HEK293T (cell line): Measurements from ENCODE around the gene JPH2.

Experiments used
- CTCF ChIA-PET: fragments of 350-600 bp; formaldehyde crosslinking; extraction: SDS; loops from one replicate; lab custom pipeline; 2021; ENCODE audit warnings: antibody characterized with exemption, inconsistent platforms; lab: Yijun Ruan, JAX
- POLR2A ChIA-PET: fragments of 350-600 bp; formaldehyde crosslinking; extraction: SDS; loops from one replicate; lab custom pipeline; 2020; ENCODE audit warnings: antibody characterized with exemption, inconsistent platforms; lab: Yijun Ruan, JAX
- DNase-seq: peaks from one replicate; pipeline ENCODE4 v3.0.0; 2012; ENCODE audit warnings: mixed read lengths; ENCODE audit errors: extremely low spot score
- ARNT ChIP-seq: fragments of 450-650 bp; IDR thresholded peaks from 2 replicates; pipeline ENCODE4 v1.6.1; 2017; ENCODE audit warnings: mild to moderate bottlenecking
- BHLHE40 ChIP-seq: fragments of 450-650 bp; IDR thresholded peaks from 2 replicates; pipeline ENCODE4 v1.6.1; 2016; ENCODE audit warnings: mild to moderate bottlenecking, moderate library complexity, borderline replicate concordance
- CTBP1 ChIP-seq: fragments of 450-650 bp; IDR thresholded peaks from 2 replicates; pipeline ENCODE4 v1.6.1; 2016; ENCODE audit warnings: borderline replicate concordance
- ELF4 ChIP-seq: fragments of 450-650 bp; IDR thresholded peaks from 2 replicates; pipeline ENCODE4 v1.6.1; 2017; ENCODE audit warnings: antibody characterized with exemption
- FOXA1 ChIP-seq: fragments of 450-650 bp; IDR thresholded peaks from 2 replicates; pipeline ENCODE4 v1.6.1; 2016; ENCODE audit warnings: mild to moderate bottlenecking
- FOXK2 ChIP-seq: fragments of 450-650 bp; IDR thresholded peaks from 2 replicates; pipeline ENCODE4 v1.6.1; 2016; ENCODE audit warnings: mild to moderate bottlenecking
- FOXM1 ChIP-seq: fragments of 450-650 bp; IDR thresholded peaks from 2 replicates; pipeline ENCODE4 v1.6.1; 2017; ENCODE audit warnings: mild to moderate bottlenecking, borderline replicate concordance
- HDGF ChIP-seq: fragments of 450-650 bp; IDR thresholded peaks from 2 replicates; pipeline ENCODE4 v1.6.1; 2017; ENCODE audit warnings: antibody characterized with exemption, borderline replicate concordance
- L3MBTL2 ChIP-seq: fragments of 450-650 bp; conservative IDR thresholded peaks from 2 replicates; pipeline ENCODE4 v1.6.1; 2016; ENCODE audit warnings: mild to moderate bottlenecking
- LEF1 ChIP-seq: fragments of 450-650 bp; IDR thresholded peaks from 2 replicates; pipeline ENCODE4 v1.6.1; 2017; ENCODE audit warnings: mild to moderate bottlenecking, borderline replicate concordance
- NFRKB ChIP-seq: fragments of 450-650 bp; IDR thresholded peaks from 2 replicates; pipeline ENCODE4 v1.6.1; 2016; ENCODE audit warnings: mild to moderate bottlenecking, moderate library complexity
- SP1 ChIP-seq: fragments of 450-650 bp; IDR thresholded peaks from 2 replicates; pipeline ENCODE4 v1.6.1; 2017
- SUZ12 ChIP-seq: fragments of 450-650 bp; IDR thresholded peaks from 2 replicates; pipeline ENCODE4 v1.6.1; 2016; ENCODE audit warnings: mild to moderate bottlenecking
- TARDBP ChIP-seq: fragments of 450-650 bp; IDR thresholded peaks from 2 replicates; pipeline ENCODE4 v1.6.1; 2016
- ZNF384 ChIP-seq: fragments of 450-650 bp; IDR thresholded peaks from 2 replicates; pipeline ENCODE4 v1.6.1; 2016
- TF ChIP-seq, protein P1 (sequence below): fragments of 450-650 bp; IDR thresholded peaks from 2 replicates; pipeline ENCODE4 v1.6.1; 2016

The JPH2 gene

DNA sequence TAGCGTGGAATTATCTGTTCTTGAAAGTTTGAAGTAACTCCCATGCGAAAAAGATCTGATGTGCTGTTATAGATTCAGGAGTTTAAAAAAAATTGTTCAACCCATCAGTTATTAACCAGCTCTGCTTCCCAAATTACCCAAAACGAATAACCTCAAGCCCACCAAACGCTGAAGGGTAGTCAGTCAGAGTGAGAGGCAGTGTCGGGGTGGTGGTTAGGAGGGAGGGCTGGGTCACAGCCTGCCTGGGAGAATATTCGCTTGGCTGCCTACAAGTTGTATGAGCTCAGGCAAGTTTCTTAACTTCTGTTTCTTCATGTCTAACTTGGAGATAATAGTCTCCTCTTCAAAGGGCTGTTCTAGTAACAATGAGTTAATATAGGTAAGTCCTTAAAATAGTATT is 114.6 kb downstream of the JPH2 start:
- ChIA-PET POLR2A (no interaction called here), CTCF (no interaction called here)
- DNase-seq, result no peak
- TF ChIP-seq L3MBTL2 (no peak), SP1 (no peak), ELF4 (no peak), HDGF (no peak), SUZ12 (no peak), NFRKB (no peak), TARDBP (no peak), FOXA1 (no peak), ARNT (no peak), FOXM1 (no peak), BHLHE40 (no peak), ZNF384 (no peak), FOXK2 (no peak), CTBP1 (no peak), LEF1 (no peak)
- TF ChIP-seq, protein P1, sequence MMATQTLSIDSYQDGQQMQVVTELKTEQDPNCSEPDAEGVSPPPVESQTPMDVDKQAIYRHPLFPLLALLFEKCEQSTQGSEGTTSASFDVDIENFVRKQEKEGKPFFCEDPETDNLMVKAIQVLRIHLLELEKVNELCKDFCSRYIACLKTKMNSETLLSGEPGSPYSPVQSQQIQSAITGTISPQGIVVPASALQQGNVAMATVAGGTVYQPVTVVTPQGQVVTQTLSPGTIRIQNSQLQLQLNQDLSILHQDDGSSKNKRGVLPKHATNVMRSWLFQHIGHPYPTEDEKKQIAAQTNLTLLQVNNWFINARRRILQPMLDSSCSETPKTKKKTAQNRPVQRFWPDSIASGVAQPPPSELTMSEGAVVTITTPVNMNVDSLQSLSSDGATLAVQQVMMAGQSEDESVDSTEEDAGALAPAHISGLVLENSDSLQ, result no peak

DNA sequence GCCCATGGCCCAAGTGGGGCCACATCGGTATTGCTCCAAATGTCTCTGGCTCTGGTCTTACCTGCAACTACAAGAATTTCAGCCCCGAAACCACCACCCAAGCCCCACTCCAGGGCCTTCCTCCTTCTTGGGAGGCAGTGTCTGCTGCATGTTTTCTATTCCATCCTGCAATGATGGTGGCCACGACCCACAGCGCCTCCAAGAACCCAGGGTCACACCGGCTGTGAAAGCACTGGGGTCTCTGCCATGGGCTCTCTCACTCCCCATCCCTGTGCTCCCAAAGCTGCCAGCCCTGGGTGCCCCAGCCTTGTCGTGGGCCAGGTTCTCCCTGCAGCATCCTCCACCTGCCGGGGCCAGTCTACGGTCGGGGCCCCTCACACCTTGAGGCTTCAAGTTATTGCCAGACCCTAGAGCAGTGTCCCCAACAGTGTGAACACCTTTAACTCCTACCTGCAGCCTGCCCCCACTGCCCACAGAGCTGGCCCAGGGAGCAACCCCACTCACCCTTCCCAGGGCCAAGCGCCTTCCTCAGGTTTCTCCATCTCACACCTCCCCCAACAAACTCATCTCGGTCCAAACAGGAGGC is 115.4 kb downstream of the JPH2 start:
- no peak for TF ChIP-seq NFRKB
- ChIA-PET CTCF (no interaction called here), POLR2A (no interaction called here)
- no peak for DNase-seq

DNA sequence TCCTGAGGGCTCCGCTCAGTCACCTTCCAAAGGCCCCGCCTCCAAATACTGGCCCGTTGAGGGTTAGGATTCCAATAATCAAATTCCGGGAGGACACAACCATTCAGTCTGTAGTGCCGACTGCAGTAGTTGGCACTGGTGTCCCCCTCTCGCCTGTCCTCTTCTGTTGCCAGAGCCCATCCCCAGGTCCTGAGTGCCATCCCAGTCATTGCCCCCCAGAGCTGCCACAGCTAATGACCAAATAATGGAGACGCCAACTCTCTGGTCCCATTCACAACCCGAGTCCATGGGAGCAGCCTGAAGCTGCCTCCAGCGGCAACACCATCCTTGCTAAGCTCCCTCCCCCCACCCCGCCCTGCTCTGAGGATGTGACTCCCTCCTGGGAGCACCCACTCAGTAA is 115.9 kb downstream of the JPH2 start:
- POLR2A ChIA-PET, result no interaction called here
- CTCF ChIA-PET, result no interaction called here
- no peak for DNase-seq
- TF ChIP-seq BHLHE40 (no peak), FOXM1 (no peak), TARDBP (no peak), NFRKB (no peak), LEF1 (no peak), HDGF (no peak), L3MBTL2 (no peak), ELF4 (no peak), ZNF384 (no peak), SP1 (no peak), ARNT (no peak)
- TF ChIP-seq, protein P1, result no peak

DNA sequence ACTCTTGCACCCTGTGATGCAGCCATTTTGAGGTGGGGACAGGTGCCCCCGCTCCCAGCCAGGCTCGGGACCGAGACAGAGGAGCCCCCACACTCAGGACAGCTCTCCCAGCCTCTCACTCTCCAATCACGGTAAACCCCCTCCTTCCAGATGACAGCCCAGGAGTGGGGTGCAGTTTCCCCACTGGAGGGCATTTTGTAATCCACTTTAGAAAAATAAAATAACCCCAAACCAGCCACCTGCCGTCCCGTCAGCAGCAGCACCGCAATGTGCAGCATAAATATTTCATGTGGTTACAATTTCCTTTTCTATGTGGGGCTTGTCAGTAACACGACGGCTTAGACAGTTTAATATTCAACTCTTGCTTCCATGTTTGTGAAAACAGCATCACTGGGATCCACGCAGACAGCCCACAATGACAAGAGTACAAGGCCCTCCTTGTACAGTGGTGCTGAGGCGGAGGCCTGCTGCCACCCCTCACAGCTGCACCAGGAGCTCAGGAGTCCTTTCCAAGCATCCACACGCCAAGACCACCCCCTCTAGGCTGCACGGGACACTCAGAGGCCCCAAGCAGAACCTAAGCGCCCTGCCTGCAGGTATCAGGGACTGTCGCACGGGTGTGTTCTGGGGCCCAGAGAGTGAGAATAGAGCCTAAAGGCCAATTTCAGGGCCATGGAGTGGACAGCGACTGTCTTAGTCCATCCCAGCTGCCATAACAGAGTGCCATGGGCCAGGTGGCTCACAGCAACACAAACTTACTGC is 116.7 kb downstream of the JPH2 start:
- ChIA-PET CTCF (no interaction called here), POLR2A (no interaction called here)
- DNase-seq, result no peak
- TF ChIP-seq CTBP1 (no peak), NFRKB (no peak), ELF4 (no peak), TARDBP (no peak), ARNT (no peak), ZNF384 (no peak), FOXA1 (no peak), LEF1 (no peak), FOXK2 (no peak), HDGF (no peak), SP1 (no peak), BHLHE40 (no peak), FOXM1 (no peak), L3MBTL2 (no peak), SUZ12 (no peak)
- TF ChIP-seq, protein P1, result no peak

DNA sequence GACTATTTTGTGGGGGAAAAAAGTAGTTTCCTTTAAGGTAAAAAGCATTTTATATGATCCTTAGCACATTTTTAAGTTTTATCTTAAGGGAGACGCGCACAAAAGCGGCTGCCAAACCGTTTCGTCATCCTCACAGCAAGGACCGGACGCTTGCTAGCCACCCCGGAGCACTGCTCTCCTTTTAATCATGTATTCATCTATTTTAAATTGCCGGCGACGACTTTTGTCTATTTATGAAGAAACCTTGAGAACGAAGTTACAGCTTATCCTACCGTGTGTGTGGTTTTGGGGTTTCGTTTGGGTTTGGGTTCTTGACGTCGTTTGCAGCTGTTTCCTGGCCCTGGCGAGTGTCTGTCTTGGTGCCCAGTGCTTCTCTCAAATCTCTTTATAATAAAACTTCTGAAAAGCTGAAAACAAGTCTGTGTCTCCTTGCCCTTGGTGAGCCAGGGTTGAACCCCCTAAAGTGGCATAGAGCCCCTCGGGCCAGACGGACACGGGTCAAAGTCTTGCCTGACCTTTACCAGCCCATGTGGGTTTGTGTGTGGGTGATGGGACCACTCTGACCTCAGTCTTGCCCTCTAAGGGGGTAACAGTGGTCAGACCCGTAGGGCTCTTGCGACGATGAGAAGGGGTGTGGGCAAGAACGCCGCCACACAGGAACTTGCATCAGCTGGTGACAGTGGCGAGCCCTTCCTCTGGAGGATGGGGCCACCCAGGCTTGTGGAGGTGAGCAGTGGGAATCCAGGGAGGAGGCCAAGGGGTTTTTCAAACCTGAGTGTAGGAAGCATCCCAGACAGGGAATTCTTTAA is 117.6 kb downstream of the JPH2 start:
- CTCF ChIA-PET, result no interaction called here
- TF ChIP-seq FOXK2 (no peak), LEF1 (no peak), FOXM1 (no peak), ZNF384 (no peak), CTBP1 (no peak)
- POLR2A ChIA-PET, result no interaction called here
- DNase-seq, result no peak
